HEK293 (cell line): ENCODE results near the gene CSTPP1.

Experiments used
- CTCF ChIA-PET: fragments of 350-600 bp; formaldehyde crosslinking; extraction: SDS; loops from one replicate; lab custom pipeline; 2021; ENCODE audit warnings: antibody characterized with exemption; lab: Yijun Ruan, JAX
- POLR2A ChIA-PET: fragments of 300-600 bp; formaldehyde crosslinking; extraction: SDS; loops from one replicate; lab custom pipeline; 2020; ENCODE audit warnings: antibody characterized with exemption, inconsistent platforms; lab: Yijun Ruan, JAX
- H3K27ac ChIP-seq: fragments of 200-500 bp; sonication (Bioruptor generic); 2 replicates; pipeline ENCODE4 v1.5.1; 2014; ENCODE audit warnings: low read depth, low read length, control low read depth, inconsistent platforms; ENCODE audit errors: extremely low read depth
- H3K36me3 ChIP-seq, 2 experiments: fragments of 200-500 bp in 1 of 2; sonication (Bioruptor generic) in 1 of 2; 1 replicate in 1 of 2; 2 replicates in 1 of 2; pipeline ENCODE4 v1.5.1; 2014 to 2017; ENCODE audit warnings: inconsistent platforms in 2 of 2, low read length in 2 of 2; ENCODE audit not compliant: control insufficient read depth in 2 of 2, insufficient read depth in 1 of 2
- H3K4me1 ChIP-seq: fragments of 200-500 bp; sonication (Bioruptor generic); 2 replicates; pipeline ENCODE4 v1.5.1; 2014; ENCODE audit warnings: mild to moderate bottlenecking, low read length, inconsistent platforms; ENCODE audit not compliant: control insufficient read depth, insufficient read depth
- H3K4me3 ChIP-seq: 2 replicates; pipeline ENCODE4 v1.5.1; 2011; ENCODE audit warnings: low read depth, mild to moderate bottlenecking, control low read depth, low read length, moderate library complexity
- H3K9me3 ChIP-seq: fragments of 200-500 bp; sonication (Bioruptor generic); 2 replicates; pipeline ENCODE4 v1.5.1; 2014; ENCODE audit warnings: low read depth, low read length, inconsistent platforms; ENCODE audit not compliant: control insufficient read depth, insufficient read depth
- BCL11B ChIP-seq: fragments of 450-650 bp; formaldehyde crosslinking; IDR thresholded peaks from 2 replicates; pipeline ENCODE4 v1.5.1; 2016; ENCODE audit warnings: low read depth, missing biosample characterization, missing genetic modification characterization
- EGR2 ChIP-seq: fragments of 450-650 bp; formaldehyde crosslinking; IDR thresholded peaks from 2 replicates; pipeline ENCODE4 v1.5.1; 2016; ENCODE audit warnings: low read depth, missing biosample characterization, missing genetic modification characterization
- INSM2 ChIP-seq: fragments of 450-650 bp; formaldehyde crosslinking; IDR thresholded peaks from 2 replicates; pipeline ENCODE4 v1.5.1; 2016; ENCODE audit warnings: missing biosample characterization, missing genetic modification characterization
- KLF7 ChIP-seq: fragments of 450-650 bp; formaldehyde crosslinking; IDR thresholded peaks from 2 replicates; pipeline ENCODE4 v1.5.1; 2016; ENCODE audit warnings: missing biosample characterization, missing genetic modification characterization, borderline replicate concordance
- KLF8 ChIP-seq: fragments of 450-650 bp; formaldehyde crosslinking; IDR thresholded peaks from 2 replicates; pipeline ENCODE4 v1.5.1; 2016; ENCODE audit warnings: missing biosample characterization, missing genetic modification characterization
- KLF9 ChIP-seq: fragments of 450-650 bp; formaldehyde crosslinking; IDR thresholded peaks from 2 replicates; pipeline ENCODE4 v1.5.1; 2016; ENCODE audit warnings: missing biosample characterization, missing genetic modification characterization, low read depth
- TSHZ1 ChIP-seq: fragments of 450-650 bp; formaldehyde crosslinking; IDR thresholded peaks from 2 replicates; pipeline ENCODE4 v1.5.1; 2016; ENCODE audit warnings: missing biosample characterization, missing genetic modification characterization, borderline replicate concordance
- YY2 ChIP-seq: fragments of 450-650 bp; formaldehyde crosslinking; IDR thresholded peaks from 2 replicates; pipeline ENCODE4 v1.5.1; 2016; ENCODE audit warnings: missing biosample characterization, missing genetic modification characterization
- ZBTB7A ChIP-seq: fragments of 450-650 bp; formaldehyde crosslinking; IDR thresholded peaks from 2 replicates; pipeline ENCODE4 v1.5.1; 2016; ENCODE audit warnings: low read depth, missing biosample characterization, missing genetic modification characterization
- ZFP3 ChIP-seq: fragments of 450-650 bp; formaldehyde crosslinking; IDR thresholded peaks from 2 replicates; pipeline ENCODE4 v1.5.1; 2016; ENCODE audit warnings: low read depth, missing biosample characterization, missing genetic modification characterization
- ZNF132 ChIP-seq: fragments of 450-650 bp; formaldehyde crosslinking; IDR thresholded peaks from 2 replicates; pipeline ENCODE4 v1.5.1; 2017; ENCODE audit warnings: missing biosample characterization, missing genetic modification characterization, borderline replicate concordance
- ZNF175 ChIP-seq: fragments of 450-650 bp; formaldehyde crosslinking; IDR thresholded peaks from 2 replicates; pipeline ENCODE4 v1.5.1; 2016; ENCODE audit warnings: missing biosample characterization, missing genetic modification characterization
- ZNF202 ChIP-seq: fragments of 450-650 bp; formaldehyde crosslinking; IDR thresholded peaks from 2 replicates; pipeline ENCODE4 v1.5.1; 2016; ENCODE audit warnings: missing biosample characterization, missing genetic modification characterization, borderline replicate concordance
- ZNF311 ChIP-seq: fragments of 450-650 bp; formaldehyde crosslinking; IDR thresholded peaks from 2 replicates; pipeline ENCODE4 v1.5.1; 2017; ENCODE audit warnings: missing biosample characterization, missing genetic modification characterization, borderline replicate concordance
- ZNF580 ChIP-seq: fragments of 450-650 bp; formaldehyde crosslinking; IDR thresholded peaks from 2 replicates; pipeline ENCODE4 v1.5.1; 2016; ENCODE audit warnings: missing biosample characterization, missing genetic modification characterization
- ZNF585B ChIP-seq: fragments of 450-650 bp; formaldehyde crosslinking; IDR thresholded peaks from 2 replicates; pipeline ENCODE4 v1.5.1; 2016; ENCODE audit warnings: missing biosample characterization, missing genetic modification characterization
- ZNF645 ChIP-seq: fragments of 450-650 bp; formaldehyde crosslinking; IDR thresholded peaks from 2 replicates; pipeline ENCODE4; 2016; ENCODE audit warnings: missing biosample characterization, missing genetic modification characterization
- ZNF843 ChIP-seq: fragments of 450-650 bp; formaldehyde crosslinking; IDR thresholded peaks from 2 replicates; pipeline ENCODE4 v1.5.1; 2016; ENCODE audit warnings: missing biosample characterization, missing genetic modification characterization

The CSTPP1 gene

GRCh38 chr11:47052576-47052975 lies 116.0 kb downstream of the CSTPP1 start:
- POLR2A ChIA-PET = no interaction called here
- H3K9me3 ChIP-seq = no peaks in the 10 kb centered on the region
- H3K36me3 ChIP-seq = no peaks in the 10 kb centered on the region; a peak in 1 of 3 replicates
- CTCF ChIA-PET = no interaction called here
- peaks cover 5% of the 10 kb centered on the region; the same call in 1 of the 2 replicates for H3K4me1 ChIP-seq
- TF ChIP-seq KLF8 (tag by site-specific recombination) (no peak), BCL11B (no peak), ZNF132 (tag by site-specific recombination) (no peak), EGR2 (tag by site-specific recombination) (no peak), ZNF585B (tag by site-specific recombination) (no peak), ZBTB7A (tag by site-specific recombination) (no peak), ZFP3 (tag by site-specific recombination) (no peak), ZNF202 (no peak)
- H3K27ac ChIP-seq = no peak overlapping the region
- no peak overlapping the region for H3K4me3 ChIP-seq

GRCh38 chr11:47055534-47055933 lies 119.0 kb downstream of the CSTPP1 start:
- no peaks in the 10 kb centered on the region for H3K9me3 ChIP-seq
- H3K4me3 ChIP-seq = no peak overlapping the region
- peaks cover 5% of the 10 kb centered on the region; the same call in 1 of the 2 replicates for H3K4me1 ChIP-seq
- ChIA-PET POLR2A (interaction anchor here (0.9 to 1.1 kb wide), 2 partner anchors 17 to 51 kb away, joined by 3 read pairs; no protein-coding TSS in a partner anchor), CTCF (no interaction called here)
- peaks cover 0 to 5% of the 10 kb centered on the region in 2 experiments; a peak in 2 of 3 replicates for H3K36me3 ChIP-seq
- TF ChIP-seq ZNF175 = no peak
- no peak for TF ChIP-seq ZNF580 (tag by site-specific recombination)
- TF ChIP-seq ZNF311 = no peak
- TF ChIP-seq KLF9 = no peak
- TF ChIP-seq INSM2 = no peak
- TF ChIP-seq TSHZ1 (tag by site-specific recombination) = no peak
- no peak for TF ChIP-seq YY2 (tag by site-specific recombination)
- TF ChIP-seq KLF7 (tag by site-specific recombination) = no peak
- no peak for TF ChIP-seq ZBTB7A (tag by site-specific recombination)
- TF ChIP-seq ZNF645 (tag by site-specific recombination) = no peak
- TF ChIP-seq ZNF843 (tag by site-specific recombination) = no peak
- no peak overlapping the region for H3K27ac ChIP-seq
